ENCODE measurements around the gene ATP1B4. TPM values are rescaled to one million over a fixed set of nuclear protein-coding genes. Genes with fewer than 3 reads are reported as not detected.

The ATP1B4 gene
- total RNA-seq (2022; extraction: Qiagen RNA extraction; ENCODE audit: low read depth) = not detected in 5 replicates

DNA sequence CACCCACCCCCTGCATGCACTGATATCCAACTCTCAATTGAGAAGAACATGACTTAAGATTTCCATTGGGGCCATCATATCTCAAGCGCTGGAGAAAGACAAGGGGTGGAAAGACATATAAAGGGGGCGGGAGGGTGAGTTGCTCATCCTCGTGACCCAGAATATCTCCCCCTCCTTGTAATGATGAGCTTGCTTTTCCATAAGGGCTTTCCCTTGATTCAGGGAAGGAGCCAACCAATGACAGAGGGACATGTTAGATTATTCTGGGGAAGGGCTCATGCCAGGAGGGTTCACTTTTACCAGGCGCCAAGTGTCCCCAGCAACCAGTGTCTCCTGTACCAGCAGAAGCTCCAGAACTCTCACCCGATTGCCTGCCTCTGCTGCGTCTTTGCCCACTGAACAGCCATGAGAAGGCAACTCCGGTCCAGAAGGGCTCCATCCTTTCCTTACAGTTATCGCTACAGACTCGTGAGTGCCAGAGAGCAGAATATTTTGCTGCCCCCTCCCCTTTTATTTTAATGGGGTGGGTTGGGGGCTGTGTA is at the start of gene ATP1B4:
Gene ATP1B4 (plus strand): TSS at position 326 of the 542 bp plus-strand sequence. CDS start 80 bp downstream, at position 406.

Other genes with a start within 250 kb of the ATP1B4 start
- gene RHOXF1, start 246.2 kb upstream of the ATP1B4 start, total RNA-seq (2022; extraction: Qiagen RNA extraction; ENCODE audit: low read depth) = not detected in 5 replicates
- gene RHOXF2, start 203.5 kb upstream of the ATP1B4 start, total RNA-seq (2022; extraction: Qiagen RNA extraction; ENCODE audit: low read depth) = not detected in 5 replicates
- gene ZBTB33, start 111.3 kb upstream of the ATP1B4 start, total RNA-seq (2022; extraction: Qiagen RNA extraction; ENCODE audit: low read depth) = 3.5 to 13.2 TPM (median 12.3 TPM) in 5 replicates
- gene TMEM255A, start 50.6 kb upstream of the ATP1B4 start, total RNA-seq (2022; extraction: Qiagen RNA extraction; ENCODE audit: low read depth) = 0.06 to 0.14 TPM (median 0.08 TPM) in 5 replicates
- gene LAMP2, start 107.2 kb downstream of the ATP1B4 start, total RNA-seq (2022; extraction: Qiagen RNA extraction; ENCODE audit: low read depth) = 68.8 to 107 TPM (median 98.6 TPM) in 5 replicates
- 19.1 to 53.3 TPM (median 51.6 TPM) in 5 replicates for gene CUL4B, start 198.9 kb downstream of the ATP1B4 start, total RNA-seq (2022; extraction: Qiagen RNA extraction; ENCODE audit: low read depth)
- 64.5 to 101 TPM (median 95.4 TPM) in 5 replicates for gene MCTS1, start 242.0 kb downstream of the ATP1B4 start, total RNA-seq (2022; extraction: Qiagen RNA extraction; ENCODE audit: low read depth)